HS-27A (cell line): ENCODE data around the gene RUNDC3A.
A peak's percentile ranks its signal among the peaks of the same experiment; 100 is the strongest.

Experiments
- DNase-seq: peaks from one replicate; pipeline ENCODE4 v3.0.0-alpha.2; 2012; ENCODE audit warnings: low read depth, missing footprints

The RUNDC3A gene

GRCh38 chr17:44308320-44308818 is at the start of gene RUNDC3A:
Gene RUNDC3A, plus strand, starts transcription at chr17:44308601. Its CDS starts 232 bp downstream, at chr17:44308833.
- DNase-seq: no peak

DNA sequence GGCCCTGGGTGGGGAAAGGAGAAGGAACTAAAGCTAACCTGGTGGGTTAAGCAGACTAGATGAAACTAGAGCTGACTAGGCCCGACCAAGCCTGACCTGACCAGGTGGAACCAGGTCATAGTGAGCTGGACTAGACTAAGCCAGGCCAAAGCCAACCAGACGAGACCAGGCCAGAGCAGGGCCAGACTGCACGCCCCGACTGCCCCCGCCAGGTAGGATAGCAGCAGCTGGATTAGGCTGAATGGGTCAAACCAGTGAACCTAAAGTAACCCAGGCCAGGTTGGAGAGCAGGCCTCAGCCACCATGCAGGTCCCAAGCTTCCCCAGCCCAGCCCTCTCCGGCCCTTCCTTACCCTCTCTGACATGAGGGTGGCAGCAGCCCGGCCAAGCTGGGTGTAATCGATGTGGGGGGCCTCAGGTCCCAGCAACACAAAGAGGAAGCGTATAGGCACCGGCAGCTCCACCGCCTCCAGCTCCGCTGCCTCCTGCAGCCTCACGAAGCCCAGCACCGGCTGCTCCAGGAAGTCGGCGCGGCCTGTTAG is 49.5 kb upstream of the RUNDC3A start:
- DNase-seq: no peak

DNA sequence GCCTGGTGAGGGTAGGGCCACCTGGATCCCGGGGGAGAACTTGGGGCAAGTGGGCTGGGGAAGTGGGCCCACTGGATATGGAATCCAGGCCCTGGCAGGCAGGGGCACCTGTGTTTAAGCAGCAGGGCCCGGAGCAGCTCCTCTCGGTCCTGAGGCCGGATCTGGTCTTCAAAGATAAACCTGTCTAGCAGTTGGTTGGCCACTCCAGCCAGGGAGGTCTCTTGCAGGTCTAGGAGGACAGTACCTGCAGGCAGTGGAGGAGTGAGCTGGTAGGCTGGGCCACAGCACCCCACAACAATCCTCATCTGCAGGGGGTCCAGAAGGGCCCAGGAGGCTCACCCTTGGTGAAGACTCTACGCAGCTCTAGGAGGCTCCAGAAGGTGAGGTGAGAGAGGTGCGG is 48.1 kb upstream of the RUNDC3A start:
- DNase-seq: no peak

DNA sequence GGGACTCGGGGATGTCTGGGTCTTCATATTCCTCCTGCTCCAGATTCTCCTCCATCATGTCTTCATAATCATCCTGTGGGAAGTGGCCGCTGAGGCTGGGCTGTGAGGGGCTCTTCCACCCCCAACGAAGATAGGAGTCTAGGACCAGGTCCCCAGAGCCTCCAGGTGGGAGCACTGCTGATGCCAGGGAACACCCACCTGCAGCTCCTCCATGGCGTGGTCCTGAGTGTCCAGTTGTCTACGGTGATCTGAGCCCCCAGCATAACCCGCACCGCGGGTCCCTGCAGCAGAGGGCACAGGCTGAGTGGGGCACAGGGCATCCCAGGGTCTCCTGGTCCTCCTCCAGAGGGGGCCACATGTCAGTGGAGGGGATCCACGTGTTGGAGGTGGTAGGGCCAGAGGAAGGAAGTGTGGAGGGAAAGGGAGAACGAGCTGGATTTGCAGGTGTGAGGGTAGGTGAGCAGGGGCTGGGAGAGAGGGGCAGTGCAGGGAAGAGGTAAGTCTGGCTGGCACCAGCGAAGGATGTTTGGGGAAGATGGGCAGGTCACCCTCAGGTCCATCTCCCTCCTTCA is 45.7 kb upstream of the RUNDC3A start:
- no peak for DNase-seq

DNA sequence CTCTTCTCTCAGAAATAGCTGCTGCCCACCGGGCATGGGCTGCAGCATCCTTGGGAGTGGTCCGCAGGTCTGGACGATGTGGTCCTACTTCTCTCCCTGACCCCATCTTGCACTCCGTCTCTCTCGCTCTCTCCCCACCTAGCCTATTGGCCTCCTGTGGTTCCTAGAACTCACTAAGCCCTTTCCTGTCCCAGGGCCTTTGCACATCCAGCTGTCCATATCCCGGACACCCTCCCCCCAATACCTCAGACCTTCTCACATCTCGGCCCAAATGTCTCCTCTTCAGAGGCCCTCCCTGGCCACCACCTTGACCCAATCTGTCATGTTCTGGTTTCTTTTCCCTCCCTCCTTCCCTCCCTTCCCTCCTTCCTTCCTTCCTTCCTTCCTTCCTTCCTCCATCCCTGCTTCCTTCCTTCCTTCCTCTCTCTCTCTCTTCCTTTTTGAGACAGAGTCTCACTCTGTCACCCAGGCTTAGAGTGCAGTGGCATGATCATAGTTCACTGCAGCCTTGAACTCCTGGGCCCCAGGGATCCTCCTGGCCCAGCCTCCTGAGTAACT is 45.0 kb upstream of the RUNDC3A start:
- DNase-seq: no peak

DNA sequence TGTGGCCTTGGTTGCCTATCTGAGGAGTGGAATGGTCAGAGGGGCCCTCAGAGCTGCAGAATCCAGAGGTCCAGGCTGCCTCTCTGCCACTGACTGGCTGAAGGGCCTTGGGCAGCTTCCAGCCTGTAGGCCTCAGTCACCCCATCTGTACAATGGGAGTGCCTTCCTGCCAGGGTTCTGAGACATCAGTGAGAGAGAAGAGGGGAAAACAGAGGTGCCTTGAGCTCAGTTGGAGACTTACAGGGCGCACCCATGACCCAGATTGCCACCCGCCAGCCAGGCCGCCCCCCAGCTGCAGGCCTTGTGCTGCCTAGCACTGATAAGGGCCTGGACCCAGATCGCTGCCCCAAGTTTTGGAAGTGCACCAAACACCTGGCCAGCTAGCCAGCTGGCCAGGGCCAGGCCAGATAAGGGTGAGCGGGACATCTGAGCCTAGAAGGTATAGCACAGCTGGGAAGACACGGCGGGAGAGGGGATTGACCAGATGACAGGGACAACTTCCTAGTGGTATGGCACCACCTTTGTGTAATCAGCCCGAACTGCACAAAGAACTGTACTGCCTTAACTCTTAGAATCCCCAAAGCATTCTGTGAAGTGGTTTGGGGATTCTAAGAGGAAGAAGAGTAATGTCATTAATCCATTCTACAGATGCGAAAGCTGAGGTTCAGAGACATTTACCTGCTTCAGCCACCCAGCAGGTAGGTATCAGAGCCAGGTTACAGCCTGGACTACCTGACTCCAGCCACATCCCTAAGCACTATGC is 41.8 kb upstream of the RUNDC3A start:
- no peak for DNase-seq

DNA sequence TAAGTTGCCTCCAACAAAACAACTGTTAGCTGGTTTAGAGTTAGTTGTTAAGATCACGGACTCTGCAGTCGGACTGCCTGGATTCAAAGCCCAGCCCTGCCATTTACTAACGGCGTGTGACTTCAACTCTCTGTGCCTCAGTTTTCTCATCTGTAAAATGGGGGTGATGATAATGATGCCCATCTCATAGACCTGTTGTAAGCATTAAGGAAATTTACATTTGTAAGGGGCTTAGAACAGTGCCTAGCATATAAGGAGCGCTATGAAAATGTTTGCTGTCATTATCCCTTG is 41.3 kb upstream of the RUNDC3A start:
- DNase-seq: no peak

DNA sequence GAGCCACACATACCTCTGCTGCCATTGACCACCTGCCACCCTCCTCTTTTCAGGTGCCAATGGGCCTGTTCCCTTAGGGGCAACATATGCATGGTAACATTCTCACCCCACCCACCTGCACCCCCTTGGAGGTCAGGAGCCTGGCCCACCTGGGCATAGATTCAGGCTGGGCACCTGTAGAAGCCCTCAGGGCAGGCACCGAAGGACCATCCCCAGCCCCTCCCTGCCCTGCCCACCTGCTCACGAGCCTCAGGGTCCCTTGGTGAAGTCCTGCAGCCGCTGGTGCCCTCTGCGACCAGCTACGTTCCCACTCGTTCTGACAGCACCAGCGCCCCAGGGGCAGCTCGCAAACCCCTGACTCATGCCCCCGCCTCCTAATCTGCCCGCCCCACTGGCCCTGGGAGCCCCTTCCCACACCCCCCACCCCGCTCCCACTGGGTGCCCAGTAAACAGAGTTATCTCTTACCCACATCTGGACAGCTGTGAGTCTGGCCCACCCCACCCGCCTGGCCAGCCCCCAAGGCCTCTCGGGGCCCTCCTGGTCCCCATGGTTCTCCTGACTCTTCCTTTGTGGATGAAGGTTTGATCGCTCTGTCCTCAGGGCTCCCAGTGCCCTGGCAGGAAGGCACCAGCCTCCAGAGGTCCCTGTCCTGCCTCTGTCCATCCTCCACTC is 40.4 kb upstream of the RUNDC3A start, which contains the start of gene SLC4A1:
SLC4A1 (minus strand) TSS at position 318 of the 673 bp plus-strand sequence. CDS start 5,269 bp downstream, outside the sequence.
- no peak for DNase-seq

GRCh38 chr17:44268709-44269534 is 39.5 kb upstream of the RUNDC3A start:
- no peak for DNase-seq

- DNase-seq: no peak
Observed at GRCh38 chr17:44269535-44270240, 38.7 kb upstream of the RUNDC3A start.

DNA sequence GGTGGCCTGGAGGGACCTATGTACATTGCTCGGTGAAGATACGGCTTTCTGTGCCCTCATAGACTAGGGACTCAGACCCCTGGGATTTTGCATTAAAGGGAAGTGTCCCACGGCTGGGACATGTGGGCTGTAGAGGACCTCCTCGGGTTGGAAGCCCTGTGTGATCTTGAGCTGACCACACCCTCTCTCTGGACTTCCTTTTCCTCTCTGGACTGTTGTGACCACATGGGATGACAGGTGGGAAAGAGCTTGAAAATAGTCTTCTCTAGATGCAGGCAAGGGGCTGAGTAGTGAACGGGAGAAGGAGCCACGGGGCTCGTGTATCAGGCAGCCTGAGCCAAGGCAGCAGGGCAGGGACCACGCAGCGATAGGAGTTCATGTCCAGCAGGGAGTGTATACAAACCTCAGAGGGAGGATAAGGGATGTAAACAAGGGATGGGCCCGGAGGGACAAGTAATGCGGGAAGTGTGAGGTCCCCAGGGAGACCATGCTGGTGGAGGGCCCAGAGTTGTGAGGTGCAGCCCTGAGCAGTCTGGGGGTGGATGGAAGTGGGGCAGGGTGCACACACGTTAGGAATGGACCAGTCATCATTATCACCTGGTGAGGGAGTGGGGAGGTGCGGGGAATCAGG is 36.0 kb upstream of the RUNDC3A start:
- no peak for DNase-seq

GRCh38 chr17:44272954-44273353 is 35.4 kb upstream of the RUNDC3A start:
- DNase-seq: no peak

DNA sequence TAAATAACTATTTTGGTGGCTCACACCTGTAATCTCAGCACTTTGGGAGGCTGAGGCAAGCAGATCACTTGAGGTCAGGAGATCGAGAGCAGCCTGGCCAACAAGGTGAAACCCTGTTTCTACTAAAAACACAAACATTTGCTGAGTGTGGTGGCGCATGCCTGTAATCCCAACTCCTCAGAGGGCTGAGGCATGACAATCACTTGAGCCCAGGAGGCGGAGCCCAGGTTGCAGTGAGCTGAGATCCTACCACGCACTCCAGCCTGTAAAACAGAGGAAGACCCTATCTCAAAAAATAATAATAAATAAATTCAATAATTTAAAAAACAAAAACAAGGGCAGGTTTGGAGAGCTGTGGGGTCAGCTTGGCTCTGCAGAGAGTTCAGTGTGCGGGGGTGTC is 34.8 kb upstream of the RUNDC3A start:
- DNase-seq: no peak

DNA sequence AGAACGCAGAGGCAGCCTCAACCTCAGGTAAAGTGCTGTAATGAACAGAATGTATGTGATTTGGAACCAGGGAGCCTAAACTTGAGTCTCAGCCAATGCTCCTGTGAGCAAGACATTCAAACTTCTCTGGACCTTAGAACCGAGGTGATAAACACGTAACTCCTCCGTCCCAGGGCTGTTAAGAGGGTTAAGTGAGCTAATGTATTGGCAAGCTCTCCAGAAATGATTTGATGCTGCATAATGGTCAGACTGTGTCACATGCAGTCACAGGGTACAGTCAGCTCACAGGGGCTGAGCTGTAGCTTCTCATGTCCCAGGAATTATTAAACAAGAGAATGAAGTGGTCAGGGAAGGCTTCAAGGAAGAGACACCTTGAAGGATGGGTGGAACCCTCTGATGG is 30.4 kb upstream of the RUNDC3A start:
- DNase-seq: no peak

- no peak for DNase-seq
Observed at GRCh38 chr17:44279346-44279665, 29.1 kb upstream of the RUNDC3A start.

DNA sequence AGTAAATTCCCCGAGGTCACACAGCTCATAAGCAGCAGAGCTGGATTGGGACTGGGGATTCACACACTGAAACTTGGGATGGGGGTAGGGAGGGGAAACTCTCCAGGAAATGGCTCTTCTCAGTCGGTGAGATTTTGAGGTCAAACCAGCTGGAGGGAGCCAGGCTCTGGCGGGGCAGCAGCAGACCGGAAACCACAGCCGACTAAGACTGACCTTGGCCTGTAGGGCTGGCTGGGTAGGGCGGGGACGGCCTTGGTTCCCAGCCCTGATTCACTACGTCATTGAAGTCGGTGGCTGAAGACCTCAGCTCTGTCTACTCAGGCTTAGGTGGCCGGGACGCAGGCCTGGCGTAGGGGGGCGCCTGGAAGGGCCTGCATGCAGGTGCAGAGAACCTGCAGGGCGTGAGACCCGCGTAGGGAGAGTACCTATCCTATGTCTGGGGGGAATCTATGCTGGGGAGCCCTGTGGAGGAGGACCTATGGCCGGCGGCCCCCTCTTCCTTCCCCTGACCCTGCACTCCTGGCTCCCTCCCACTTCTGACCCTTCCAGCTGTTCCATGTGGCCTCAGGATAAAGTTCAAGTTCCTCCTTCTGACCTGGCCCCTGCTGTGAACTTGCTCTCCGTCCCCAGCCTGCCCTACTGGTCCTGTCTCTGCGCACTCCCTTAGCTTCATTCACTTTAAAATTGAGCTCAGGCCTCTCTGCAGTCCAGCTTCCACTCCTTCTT is 28.6 kb upstream of the RUNDC3A start:
- peak; percentile 29 for DNase-seq

- no peak for DNase-seq
Observed at GRCh38 chr17:44280392-44280937, 27.9 kb upstream of the RUNDC3A start.

DNA sequence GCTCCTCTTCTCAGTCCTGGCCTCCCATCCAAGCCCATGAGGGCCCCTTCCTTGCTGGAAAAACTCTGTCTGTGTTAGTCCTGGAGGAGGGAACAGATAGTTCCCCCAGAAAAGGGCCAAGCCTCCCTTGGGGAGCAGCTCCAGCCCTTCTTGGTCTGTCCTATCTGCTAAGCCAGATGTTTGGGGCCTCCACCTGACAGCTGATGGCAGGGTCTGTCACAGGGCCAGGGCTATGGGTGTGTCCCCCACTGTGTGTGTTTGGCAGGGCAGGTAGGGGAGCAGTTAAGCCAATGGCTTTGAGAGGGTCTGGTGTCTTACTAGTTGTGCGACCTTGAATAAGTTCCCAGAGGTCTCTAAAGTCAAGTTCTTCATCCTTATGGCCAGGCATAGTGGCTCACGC is 26.8 kb upstream of the RUNDC3A start:
- no peak for DNase-seq

- DNase-seq: no peak
Observed at GRCh38 chr17:44282264-44282663, 26.1 kb upstream of the RUNDC3A start.
